CD8-positive, alpha-beta memory T cell (primary cell): ENCODE measurements around the gene RMND5A. TPM values are rescaled to one million over a fixed set of nuclear protein-coding genes. Genes with fewer than 3 reads are reported as not detected.
A peak's percentile ranks its signal among the peaks of the same experiment; 100 is the strongest.

ENCODE experiments used
- CTCF ChIA-PET: fragments of 350-600 bp; sonication (Branson Sonifier 250); formaldehyde crosslinking; loops from one replicate; lab custom pipeline; 2021; ENCODE audit warnings: antibody characterized with exemption; lab: Charles Lee
- POLR2A ChIA-PET: fragments of 350-600 bp; sonication (Branson Sonifier 250); formaldehyde crosslinking; loops from one replicate; lab custom pipeline; 2021; ENCODE audit warnings: antibody characterized with exemption; lab: Charles Lee
- DNase-seq, 5 donors: peaks; one replicate each; pipeline versions ENCODE4 v3.0.0 to v3.0.0-alpha.2; 2020 to 2022; ENCODE audit warnings: mixed read lengths in 1 of 5
- H3K27ac ChIP-seq: one replicate; pipeline ENCODE4 v1.7.0; 2013; ENCODE audit warnings: low read depth, mild to moderate bottlenecking, low read length, moderate library complexity
- H3K27me3 ChIP-seq: 2 replicates; pipeline ENCODE4 v1.7.0; 2013; ENCODE audit warnings: low read length, mild to moderate bottlenecking; ENCODE audit not compliant: insufficient read depth, poor library complexity, severe bottlenecking
- H3K36me3 ChIP-seq: 2 replicates; pipeline ENCODE4 v1.7.0; 2013; ENCODE audit warnings: mild to moderate bottlenecking, low read length, moderate library complexity; ENCODE audit not compliant: insufficient read depth
- H3K4me1 ChIP-seq: 2 replicates; pipeline ENCODE4 v1.7.0; 2013; ENCODE audit warnings: mild to moderate bottlenecking, low read length, moderate library complexity; ENCODE audit not compliant: insufficient read depth
- H3K4me3 ChIP-seq: 2 replicates; pipeline ENCODE4 v1.7.0; 2013; ENCODE audit warnings: mild to moderate bottlenecking, low read length
- H3K9me3 ChIP-seq: 2 replicates; pipeline ENCODE4 v1.7.0; 2013; ENCODE audit warnings: mild to moderate bottlenecking, low read length
- H3K27ac Mint-ChIP-seq, 8 donors: one replicate each; pipeline ENCODE4 v1.8.0; 2020 to 2021; ENCODE audit warnings: mixed read lengths in 8 of 8, mild to moderate bottlenecking in 6 of 8, inconsistent platforms in 3 of 8, moderate library complexity in 3 of 8
- H3K27me3 Mint-ChIP-seq, 2 donors: one replicate each; pipeline ENCODE4 v1.8.0; 2020 to 2021; ENCODE audit warnings: mixed read lengths in 2 of 2, mild to moderate bottlenecking in 1 of 2, moderate library complexity in 1 of 2
- H3K36me3 Mint-ChIP-seq, 3 donors: one replicate each; pipeline ENCODE4 v1.8.0; 2020 to 2021; ENCODE audit warnings: mixed read lengths in 3 of 3, inconsistent platforms in 1 of 3, mild to moderate bottlenecking in 1 of 3
- H3K4me1 Mint-ChIP-seq, 3 donors: one replicate each; pipeline ENCODE4 v1.8.0; 2020 to 2021; ENCODE audit warnings: mixed read lengths in 3 of 3, inconsistent platforms in 1 of 3, mild to moderate bottlenecking in 1 of 3
- H3K4me3 Mint-ChIP-seq, 7 donors: one replicate each; pipeline ENCODE4 v1.8.0; 2020 to 2021; ENCODE audit warnings: mixed read lengths in 7 of 7, mild to moderate bottlenecking in 6 of 7, moderate library complexity in 4 of 7, inconsistent platforms in 2 of 7
- H3K9me3 Mint-ChIP-seq, 5 donors: one replicate each; pipeline ENCODE4 v1.8.0; 2020 to 2022; ENCODE audit warnings: mixed read lengths in 5 of 5, mild to moderate bottlenecking in 3 of 5, moderate library complexity in 2 of 5, inconsistent platforms in 1 of 5
- polyA plus RNA-seq: library from polyadenylated mRNA; unstranded; fragments of 300-500 nt; fragmentation: Illumina TruSeq; gene quantifications from one replicate; pipeline ENCODE4 v1.2.3, GENCODE V29; 2021
- total RNA-seq, 2 experiments: library from RNA; stranded (reverse); gene quantifications; one replicate each; pipeline ENCODE4 v1.2.3, GENCODE V29; 2021

Gene RMND5A
- total and polyA plus RNA-seq, 3 experiments from 2014 or later = 20.7 to 63.5 (median 57.7) TPM

DNA sequence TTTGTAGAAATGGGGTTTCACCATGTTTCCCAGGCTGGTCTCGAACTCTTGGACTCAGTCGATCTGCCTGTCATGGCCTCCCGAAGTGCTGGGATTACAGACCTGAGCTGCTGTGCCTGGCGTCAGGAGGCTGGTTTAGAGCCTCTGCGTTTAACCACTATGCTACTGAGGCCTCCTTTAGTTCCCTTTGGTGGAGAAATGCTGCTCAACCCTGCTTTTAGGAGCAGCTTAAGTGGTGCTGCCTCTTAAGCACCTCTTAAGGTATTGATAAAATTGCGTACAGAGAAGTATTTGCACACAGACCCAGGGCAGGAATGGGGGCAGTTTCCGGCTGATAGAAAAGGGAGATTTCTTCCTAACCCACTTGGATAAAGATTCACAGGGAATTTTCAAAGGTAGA lies 62.7 kb downstream of the RMND5A start:
- peaks cover 0 to 9% of the 10 kb centered on the region in 2 donors for H3K27me3 Mint-ChIP-seq
- H3K36me3 Mint-ChIP-seq = peaks cover 10 to 41% (median 21%) of the 10 kb centered on the region in 3 donors
- H3K4me1 Mint-ChIP-seq = peaks cover 56 to 69% (median 67%) of the 10 kb centered on the region in 3 donors
- H3K27ac Mint-ChIP-seq = peak overlapping the region; percentile 94 to 100 (median 100)
- H3K27me3 ChIP-seq = no peaks in the 10 kb centered on the region
- H3K9me3 Mint-ChIP-seq = peaks cover 0 to 2% (median 0%) of the 10 kb centered on the region in 5 donors
- H3K4me1 ChIP-seq = peaks cover 38% of the 10 kb centered on the region
- no peak overlapping the region for H3K27ac ChIP-seq
- ChIA-PET CTCF (interaction anchor here (0.7 to 11.1 kb wide), 3 partner anchors 9 to 25 kb away, joined by 3 to 132 read pairs (median 4); no protein-coding TSS in a partner anchor), POLR2A (interaction anchor here (0.6 to 1.8 kb wide), 2 partner anchors 8 to 25 kb away, joined by 3 to 5 read pairs; no protein-coding TSS in a partner anchor)
- H3K9me3 ChIP-seq = no peaks in the 10 kb centered on the region
- H3K36me3 ChIP-seq = peaks cover 10% of the 10 kb centered on the region
- DNase-seq = no peak
- no peak overlapping the region for H3K4me3 Mint-ChIP-seq
- H3K4me3 ChIP-seq = no peak overlapping the region

DNA sequence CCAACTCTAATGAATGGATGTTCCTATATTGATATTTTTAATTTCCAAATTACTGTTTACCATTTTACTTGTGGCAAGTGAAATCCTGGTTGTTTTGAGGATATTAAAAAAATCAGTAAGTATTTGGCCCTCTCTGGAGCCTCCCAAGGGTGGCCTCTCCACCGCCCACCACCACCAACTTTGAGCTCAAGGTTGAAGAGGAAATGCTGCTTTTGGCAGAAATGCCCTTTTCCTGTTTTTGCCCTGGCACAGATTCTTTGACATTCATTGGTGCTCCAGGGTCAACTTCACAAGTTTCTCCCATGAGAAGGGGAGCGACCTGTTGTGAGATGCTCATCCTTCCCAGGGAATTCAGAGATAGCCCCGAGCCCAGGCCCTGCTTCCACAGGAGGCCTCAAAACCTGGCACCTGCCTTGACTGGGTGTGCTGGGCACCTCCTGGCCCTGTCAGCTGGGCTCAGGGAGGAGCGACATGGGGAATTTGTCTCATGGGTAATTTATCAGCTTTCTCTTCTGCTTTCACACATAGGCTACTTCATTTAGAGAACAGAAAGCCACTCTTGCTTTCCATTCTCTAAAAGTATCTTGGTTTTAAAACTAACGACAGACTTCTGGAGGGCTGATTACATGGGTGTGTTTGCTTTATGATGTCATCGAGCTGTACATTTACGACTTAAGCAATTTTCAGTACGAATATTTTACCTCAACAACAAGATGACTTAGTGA lies 63.7 kb downstream of the RMND5A start:
- H3K27me3 Mint-ChIP-seq = peaks cover 0 to 14% of the 10 kb centered on the region in 2 donors
- Histone ChIP-seq H3K36me3 (peaks cover 10% of the 10 kb centered on the region), H3K4me3 (no peak overlapping the region), H3K27me3 (no peaks in the 10 kb centered on the region), H3K9me3 (no peaks in the 10 kb centered on the region), H3K27ac (peak overlapping the region; percentile 29), H3K4me1 (peaks cover 43% of the 10 kb centered on the region)
- ChIA-PET POLR2A (interaction anchor here (0.6 to 4.3 kb wide), 4 partner anchors 9 to 451 kb away, joined by 3 to 62 read pairs (median 4); no protein-coding TSS in a partner anchor), CTCF (interaction anchor here (1.0 to 11.1 kb wide), 2 partner anchors 10 to 24 kb away, joined by 5 to 132 read pairs; no protein-coding TSS in a partner anchor)
- H3K4me1 Mint-ChIP-seq = peaks cover 66 to 79% (median 77%) of the 10 kb centered on the region in 3 donors
- peaks cover 19 to 51% (median 27%) of the 10 kb centered on the region in 3 donors for H3K36me3 Mint-ChIP-seq
- H3K4me3 Mint-ChIP-seq = peak overlapping the region; percentile 3 to 96 (median 46)
- H3K27ac Mint-ChIP-seq = peak overlapping the region; percentile 94 to 100 (median 100)
- peaks cover 0 to 4% (median 0%) of the 10 kb centered on the region in 5 donors for H3K9me3 Mint-ChIP-seq
- peak in 2 of 5 donors; percentile 35 to 73 for DNase-seq

DNA sequence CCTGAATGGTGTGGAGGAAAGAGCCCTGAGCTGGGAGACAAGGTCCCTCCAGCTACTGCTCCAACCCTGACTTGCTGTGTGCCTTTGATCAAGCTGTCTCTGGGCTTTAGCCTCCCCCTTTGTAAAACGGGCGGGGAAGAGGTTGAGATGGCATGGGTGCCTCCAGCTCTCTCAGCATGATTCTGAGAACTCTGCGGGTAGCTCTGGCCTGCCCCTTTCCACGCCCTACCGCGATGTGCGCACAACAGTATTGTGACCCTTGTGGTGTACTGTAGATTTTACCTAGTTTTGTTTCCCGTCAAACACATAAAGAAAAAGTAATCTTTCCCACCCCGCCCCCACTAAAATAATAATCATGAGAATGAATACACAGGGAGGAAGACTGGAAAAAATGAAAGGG lies 65.4 kb downstream of the RMND5A start:
- ChIA-PET POLR2A (interaction anchor here (0.5 to 4.3 kb wide), 12 partner anchors 9 to 1458 kb away, joined by 3 to 62 read pairs (median 6); partner anchors contain the start of gene KDM3A), CTCF (interaction anchor here (1.3 to 11.1 kb wide), 8 partner anchors 10 to 40 kb away, joined by 3 to 132 read pairs (median 12); no protein-coding TSS in a partner anchor)
- DNase-seq = peak; percentile 74 to 92 (median 91)
- Mint-ChIP-seq H3K4me1 (peaks cover 69 to 77% (median 75%) of the 10 kb centered on the region in 3 donors), H3K4me3 (peak overlapping the region; percentile 94 to 98 (median 95)), H3K9me3 (peaks cover 0 to 4% (median 0%) of the 10 kb centered on the region in 5 donors), H3K27me3 (peaks cover 0 to 14% of the 10 kb centered on the region in 2 donors), H3K27ac (peak overlapping the region; percentile 94 to 100 (median 100)), H3K36me3 (peaks cover 23 to 64% (median 29%) of the 10 kb centered on the region in 3 donors)
- Histone ChIP-seq H3K4me1 (peaks cover 43% of the 10 kb centered on the region), H3K4me3 (peak overlapping the region; percentile 32), H3K36me3 (peaks cover 13% of the 10 kb centered on the region), H3K9me3 (no peaks in the 10 kb centered on the region), H3K27me3 (no peaks in the 10 kb centered on the region), H3K27ac (peak overlapping the region; percentile 95)

DNA sequence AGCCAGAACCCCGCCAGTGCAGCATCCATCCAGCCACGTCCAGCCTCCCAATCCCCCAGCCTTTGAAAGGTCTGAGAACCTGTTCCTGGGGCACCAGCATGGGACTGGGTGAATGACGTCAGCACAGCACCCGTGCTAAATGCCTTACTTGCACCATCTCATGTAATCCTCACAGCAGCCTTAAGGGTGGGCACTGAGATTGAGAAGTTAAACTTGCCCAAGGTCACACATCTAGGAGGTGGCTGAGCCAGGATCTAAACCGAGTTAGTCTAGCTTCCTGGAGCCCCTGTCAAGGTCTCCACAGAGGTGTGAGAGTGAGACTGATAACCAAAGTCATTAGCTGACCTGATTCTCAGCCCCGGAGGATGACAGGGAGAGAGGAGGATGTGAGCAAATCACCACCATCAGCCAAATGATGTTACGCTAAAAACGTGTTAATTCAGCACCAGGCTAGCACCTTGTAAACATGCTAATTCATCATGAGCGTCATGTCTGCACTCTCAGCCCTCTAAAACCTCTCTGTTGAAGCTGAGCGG lies 66.0 kb downstream of the RMND5A start:
- Mint-ChIP-seq H3K27ac (peak overlapping the region; percentile 94 to 100 (median 100)), H3K4me3 (peak overlapping the region; percentile 94 to 98 (median 95)), H3K9me3 (peaks cover 0 to 4% (median 0%) of the 10 kb centered on the region in 5 donors), H3K36me3 (peaks cover 23 to 68% (median 29%) of the 10 kb centered on the region in 3 donors), H3K4me1 (peaks cover 72 to 81% (median 77%) of the 10 kb centered on the region in 3 donors), H3K27me3 (peaks cover 0 to 14% of the 10 kb centered on the region in 2 donors)
- Histone ChIP-seq H3K27me3 (no peaks in the 10 kb centered on the region), H3K36me3 (peaks cover 13% of the 10 kb centered on the region), H3K27ac (peak overlapping the region; percentile 95), H3K9me3 (no peaks in the 10 kb centered on the region), H3K4me1 (peaks cover 47% of the 10 kb centered on the region), H3K4me3 (peak overlapping the region; percentile 32)
- POLR2A ChIA-PET = interaction anchor here (0.5 to 4.3 kb wide), 12 partner anchors 9 to 1459 kb away, joined by 3 to 62 read pairs (median 6); partner anchors contain the start of gene KDM3A
- DNase-seq = peak; percentile 70 to 96 (median 88)
- CTCF ChIA-PET = interaction anchor here (0.9 to 11.1 kb wide), 10 partner anchors 9 to 40 kb away, joined by 3 to 132 read pairs (median 7); no protein-coding TSS in a partner anchor

DNA sequence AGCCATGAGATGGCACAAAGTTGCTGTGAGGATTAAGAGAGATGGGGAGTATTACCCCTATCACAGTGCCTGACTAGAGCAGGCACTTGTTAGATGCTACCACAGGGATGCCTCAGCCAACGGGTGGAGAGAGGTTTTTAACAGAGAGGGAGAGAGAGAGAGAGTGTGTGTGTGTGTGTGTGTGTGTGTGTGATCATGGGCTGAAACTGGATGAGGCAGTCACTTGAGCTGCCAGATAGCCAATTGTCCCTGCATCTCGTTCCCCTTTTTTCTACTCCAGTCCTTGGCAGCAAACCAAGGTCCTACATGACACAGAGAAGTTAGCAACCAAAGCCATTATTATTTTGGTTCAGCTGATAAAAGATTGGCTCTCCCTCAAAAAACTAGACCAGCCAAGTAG lies 67.6 kb downstream of the RMND5A start:
- H3K9me3 Mint-ChIP-seq = peaks cover 0 to 4% (median 0%) of the 10 kb centered on the region in 5 donors
- peaks cover 13% of the 10 kb centered on the region for H3K36me3 ChIP-seq
- ChIA-PET POLR2A (interaction anchor here (0.9 to 2.6 kb wide), 3 partner anchors 17 to 38 kb away, joined by 7 to 13 read pairs (median 8); no protein-coding TSS in a partner anchor), CTCF (interaction anchor here (2.6 to 11.1 kb wide), 3 partner anchors 20 to 38 kb away, joined by 10 to 132 read pairs (median 20); no protein-coding TSS in a partner anchor)
- H3K27me3 ChIP-seq = no peaks in the 10 kb centered on the region
- peaks cover 0 to 14% of the 10 kb centered on the region in 2 donors for H3K27me3 Mint-ChIP-seq
- peak overlapping the region; percentile 71 for H3K4me3 ChIP-seq
- peak in 4 of 5 donors; percentile 33 to 79 (median 68) for DNase-seq
- H3K27ac ChIP-seq = peak overlapping the region; percentile 95
- H3K4me3 Mint-ChIP-seq = peak overlapping the region; percentile 94 to 98 (median 95)
- H3K4me1 ChIP-seq = peaks cover 63% of the 10 kb centered on the region
- peaks cover 23 to 76% (median 29%) of the 10 kb centered on the region in 3 donors for H3K36me3 Mint-ChIP-seq
- H3K9me3 ChIP-seq = no peaks in the 10 kb centered on the region
- peak overlapping the region; percentile 94 to 100 (median 100) for H3K27ac Mint-ChIP-seq
- peaks cover 73 to 80% (median 77%) of the 10 kb centered on the region in 3 donors for H3K4me1 Mint-ChIP-seq

DNA sequence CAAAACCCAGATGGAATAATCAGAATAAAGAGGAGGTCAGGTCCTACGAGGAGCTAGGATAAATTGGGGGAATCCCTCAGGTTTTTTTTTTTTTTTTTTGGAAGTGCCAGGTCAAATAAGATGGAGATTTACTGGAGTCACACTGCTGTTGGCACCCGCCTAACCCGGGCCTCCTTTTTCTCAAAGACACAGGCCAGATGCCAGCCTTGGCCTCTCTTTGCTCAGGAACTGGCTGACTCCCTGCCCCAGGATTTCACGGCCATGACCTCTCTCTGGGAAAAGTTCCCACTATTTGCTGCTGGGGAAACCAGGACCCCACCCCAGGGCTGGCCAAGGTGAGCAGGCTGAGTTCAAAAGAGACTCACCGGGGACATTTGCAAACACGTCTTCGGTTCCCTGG lies 68.1 kb downstream of the RMND5A start:
- Histone ChIP-seq H3K27ac (peak overlapping the region; percentile 95), H3K36me3 (peaks cover 13% of the 10 kb centered on the region), H3K27me3 (no peaks in the 10 kb centered on the region), H3K4me3 (peak overlapping the region; percentile 71), H3K9me3 (no peaks in the 10 kb centered on the region), H3K4me1 (peaks cover 67% of the 10 kb centered on the region)
- Mint-ChIP-seq H3K27me3 (peaks cover 0 to 13% of the 10 kb centered on the region in 2 donors), H3K4me1 (peaks cover 75 to 80% (median 77%) of the 10 kb centered on the region in 3 donors), H3K4me3 (peak overlapping the region; percentile 94 to 98 (median 95)), H3K27ac (peak overlapping the region; percentile 94 to 100 (median 100)), H3K9me3 (peaks cover 0 to 4% (median 0%) of the 10 kb centered on the region in 5 donors), H3K36me3 (peaks cover 23 to 75% (median 29%) of the 10 kb centered on the region in 3 donors)
- DNase-seq = peak in 2 of 5 donors; percentile 28 to 51
- ChIA-PET CTCF (interaction anchor here (2.6 to 11.1 kb wide), 2 partner anchors 19 to 32 kb away, joined by 10 to 132 read pairs; no protein-coding TSS in a partner anchor), POLR2A (interaction anchor here (0.9 to 2.6 kb wide), 3 partner anchors 17 to 38 kb away, joined by 7 to 13 read pairs (median 8); no protein-coding TSS in a partner anchor)
